Dermis microvascular lymphatic vessel endothelial cell (primary cell): ENCODE data around the gene NXPH2. TPM values are rescaled to one million over a fixed set of nuclear protein-coding genes. Genes with fewer than 3 reads are reported as not detected.

Experiments used
- DNase-seq, 2 donors: peaks; one replicate each; pipeline versions ENCODE4 v3.0.0 to v3.0.0-alpha.2; 2010; ENCODE audit warnings: low read depth in 2 of 2
- total RNA-seq: library from RNA; depleted of rRNA; stranded (reverse); fragments of >200 nt; gene quantifications from 2 replicates; pipeline ENCODE4 v1.2.1, GENCODE V29; 2014

NXPH2 gene
- not detected in 2 replicates for total RNA-seq

- DNase-seq, result no peak
Measured at GRCh38 chr2:138779781-138780445, at the start of gene NXPH2. NXPH2 (minus strand) TSS chr2:138780390; CDS start chr2:138780241, 149 bp downstream.

- DNase-seq, result peak in 1 of 2 donors; percentile 47
Measured at GRCh38 chr2:138829326-138829919, 49.2 kb upstream of the NXPH2 start.

- DNase-seq, result peak; percentile 52 to 69
Measured at GRCh38 chr2:138827426-138828054, 47.4 kb upstream of the NXPH2 start.

GRCh38 chr2:138823666-138824065 is 43.5 kb upstream of the NXPH2 start:
- DNase-seq, result no peak

- no peak for DNase-seq
Measured at GRCh38 chr2:138819964-138820363, 39.8 kb upstream of the NXPH2 start.

GRCh38 chr2:138818556-138818955 is 38.4 kb upstream of the NXPH2 start:
- no peak for DNase-seq

- DNase-seq, result no peak
Measured at GRCh38 chr2:138814123-138814898, 34.1 kb upstream of the NXPH2 start.

- DNase-seq, result no peak
Measured at GRCh38 chr2:138811431-138811830, 31.2 kb upstream of the NXPH2 start.

GRCh38 chr2:138794724-138795123 is 14.5 kb upstream of the NXPH2 start:
- DNase-seq, result no peak

- peak; percentile 14 to 39 for DNase-seq
Measured at GRCh38 chr2:138787053-138787666, 7.0 kb upstream of the NXPH2 start.

GRCh38 chr2:138782383-138782782 is 2.2 kb upstream of the NXPH2 start:
- no peak for DNase-seq

- DNase-seq, result no peak
Measured at GRCh38 chr2:138780908-138781307, 718 bp upstream of the NXPH2 start.

- DNase-seq, result no peak
Measured at GRCh38 chr2:138780446-138780880, 273 bp upstream of the NXPH2 start.

GRCh38 chr2:138779406-138779780 is 797 bp downstream of the NXPH2 start:
- no peak for DNase-seq

GRCh38 chr2:138777996-138778395 is 2.2 kb downstream of the NXPH2 start:
- no peak for DNase-seq

GRCh38 chr2:138775736-138776135 is 4.5 kb downstream of the NXPH2 start:
- no peak for DNase-seq

GRCh38 chr2:138771534-138771933 is 8.7 kb downstream of the NXPH2 start:
- no peak for DNase-seq

GRCh38 chr2:138767101-138767500 is 13.1 kb downstream of the NXPH2 start:
- no peak for DNase-seq

- no peak for DNase-seq
Measured at GRCh38 chr2:138766464-138766863, 13.7 kb downstream of the NXPH2 start.

GRCh38 chr2:138763971-138764370 is 16.2 kb downstream of the NXPH2 start:
- DNase-seq, result no peak

GRCh38 chr2:138762533-138762932 is 17.7 kb downstream of the NXPH2 start:
- no peak for DNase-seq

- DNase-seq, result no peak
Measured at GRCh38 chr2:138760676-138761075, 19.5 kb downstream of the NXPH2 start.
